ENCODE data around the gene FEN1.
A peak's percentile ranks its signal among the peaks of the same experiment; 100 is the strongest.

The FEN1 gene

GRCh38 chr11:61827571-61828378 is 35.1 kb downstream of the FEN1 start, which contains the start of gene FADS2:
Gene FADS2, plus strand, starts transcription at chr11:61828300. Its CDS starts 91 bp downstream, at chr11:61828391.
- ChIA-PET CTCF (interaction anchor here (0.7 to 6.0 kb wide), 9 partner anchors 10 to 280 kb away, joined by 3 to 58 read pairs (median 7); partner anchors contain the start of gene FADS1), POLR2A (interaction anchor here (0.6 to 2.1 kb wide), 8 partner anchors 9 to 712 kb away, joined by 3 to 14 read pairs (median 3); partner anchors contain the start of gene BEST1)
- peak; percentile 62 for DNase-seq (ENCODE audit: low read depth, low spot score)
- TF ChIP-seq CTCF (IDR thresholded peaks at IDR 0.05; ENCODE audit: insufficient read depth, low read length, missing control alignments), result peak; percentile 23
- H3K4me3 ChIP-seq (ENCODE audit: low read depth, low read length), result peak within 1 kb of the TSS; percentile 84

GRCh38 chr11:61828379-61828628 is 35.6 kb downstream of the FEN1 start:
- DNase-seq (ENCODE audit: low read depth, low spot score), result no peak
- TF ChIP-seq CTCF (IDR thresholded peaks at IDR 0.05; ENCODE audit: insufficient read depth, low read length, missing control alignments), result no peak
- peak overlapping the region; percentile 84 for H3K4me3 ChIP-seq (ENCODE audit: low read depth, low read length)
- CTCF ChIA-PET, result interaction anchor here (0.7 to 6.0 kb wide), 13 partner anchors 8 to 280 kb away, joined by 3 to 58 read pairs (median 5); partner anchors contain the start of gene FADS1
- POLR2A ChIA-PET, result interaction anchor here (0.7 to 2.1 kb wide), 6 partner anchors 10 to 711 kb away, joined by 3 to 14 read pairs (median 3); partner anchors contain the start of gene BEST1

GRCh38 chr11:61828629-61829407 is 36.1 kb downstream of the FEN1 start:
- no peak for DNase-seq (ENCODE audit: low read depth, low spot score)
- peak; percentile 72 for TF ChIP-seq CTCF (IDR thresholded peaks at IDR 0.05; ENCODE audit: insufficient read depth, low read length, missing control alignments)
- H3K4me3 ChIP-seq (ENCODE audit: low read depth, low read length), result peak overlapping the region; percentile 84
- POLR2A ChIA-PET, result interaction anchor here (1.2 to 2.1 kb wide), 3 partner anchors 10 to 32 kb away, joined by 3 to 14 read pairs (median 7); no protein-coding TSS in a partner anchor
- CTCF ChIA-PET, result interaction anchor here (0.7 to 6.0 kb wide), 19 partner anchors 9 to 279 kb away, joined by 3 to 58 read pairs (median 5); partner anchors contain the start of gene FADS1

- no peak for TF ChIP-seq CTCF (IDR thresholded peaks at IDR 0.05; ENCODE audit: insufficient read depth, low read length, missing control alignments)
- no peak for DNase-seq (ENCODE audit: low read depth, low spot score)
- CTCF ChIA-PET, result interaction anchor here (1.0 to 6.0 kb wide), 11 partner anchors 10 to 278 kb away, joined by 3 to 58 read pairs (median 5); partner anchors contain the start of gene FADS1
- POLR2A ChIA-PET, result interaction anchor here (1.1 to 1.2 kb wide), 2 partner anchors 15 to 37 kb away, joined by 4 to 5 read pairs; partner anchors contain the start of genes FEN1 and TMEM258
- H3K4me3 ChIP-seq (ENCODE audit: low read depth, low read length), result peak overlapping the region; percentile 84
Observed at GRCh38 chr11:61829806-61830205, 37.1 kb downstream of the FEN1 start.

GRCh38 chr11:61830237-61831105 is 37.8 kb downstream of the FEN1 start:
- ChIA-PET POLR2A (interaction anchor here (1.1 to 1.2 kb wide), 2 partner anchors 15 to 38 kb away, joined by 4 to 5 read pairs; partner anchors contain the start of genes FEN1 and TMEM258), CTCF (interaction anchor here (0.7 to 6.0 kb wide), 4 partner anchors 10 to 33 kb away, joined by 3 to 58 read pairs (median 30); partner anchors contain the start of gene FADS1)
- no peak for DNase-seq (ENCODE audit: low read depth, low spot score)
- peak overlapping the region; percentile 84 for H3K4me3 ChIP-seq (ENCODE audit: low read depth, low read length)
- no peak for TF ChIP-seq CTCF (IDR thresholded peaks at IDR 0.05; ENCODE audit: insufficient read depth, low read length, missing control alignments)
